ENCODE data around the gene METAP2. TPM values are rescaled to one million over a fixed set of nuclear protein-coding genes. Genes with fewer than 3 reads are reported as not detected.

The METAP2 gene
- total and polyA plus RNA-seq, 11 donors = 50.9 to 69.8 (median 55.8) TPM

DNA sequence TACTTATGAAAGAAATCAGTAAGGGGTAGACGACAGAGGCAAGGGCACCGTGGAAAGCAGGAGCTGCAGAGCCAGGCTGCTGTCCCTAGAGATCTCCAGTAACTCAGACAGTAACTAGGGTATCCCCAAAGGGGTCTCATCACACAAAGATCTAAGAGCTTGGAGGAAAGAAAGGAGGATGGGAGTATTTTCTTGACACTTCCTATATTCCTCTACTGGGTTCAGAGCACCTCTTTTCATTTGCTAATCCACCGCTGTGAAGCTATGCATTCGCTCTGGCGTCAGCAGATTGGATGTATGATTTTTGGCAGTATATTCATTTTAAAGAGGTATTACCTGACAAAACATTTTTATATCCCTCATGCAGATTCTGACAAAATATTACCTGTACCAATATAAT is 64.7 kb downstream of the METAP2 start:
- peaks cover 0 to 2% (median 0%) of the 10 kb centered on the region in 12 donors for H3K4me1 ChIP-seq
- intact Hi-C loops (cut with DNase I) = loop anchor here in 8 of 10 donors (5.0 to 10.0 kb wide), 5 partner anchors 184 to 204 kb away; no protein-coding TSS in a partner anchor
- H3K9me3 ChIP-seq = no peaks in the 10 kb centered on the region
- no peak for DNase-seq
- no peak for ATAC-seq
- WGBS, 4 donors = 45 to 61% (median 59%) methylated on average over 5 of the region's 5 CpGs
- H3K4me3 ChIP-seq = no peak overlapping the region
- no peaks in the 10 kb centered on the region for H3K27me3 ChIP-seq
- no peaks in the 10 kb centered on the region for H3K36me3 ChIP-seq
- no peak for TF ChIP-seq POLR2A (IDR thresholded peaks at IDR 0.05)
- TF ChIP-seq, protein P1, sequence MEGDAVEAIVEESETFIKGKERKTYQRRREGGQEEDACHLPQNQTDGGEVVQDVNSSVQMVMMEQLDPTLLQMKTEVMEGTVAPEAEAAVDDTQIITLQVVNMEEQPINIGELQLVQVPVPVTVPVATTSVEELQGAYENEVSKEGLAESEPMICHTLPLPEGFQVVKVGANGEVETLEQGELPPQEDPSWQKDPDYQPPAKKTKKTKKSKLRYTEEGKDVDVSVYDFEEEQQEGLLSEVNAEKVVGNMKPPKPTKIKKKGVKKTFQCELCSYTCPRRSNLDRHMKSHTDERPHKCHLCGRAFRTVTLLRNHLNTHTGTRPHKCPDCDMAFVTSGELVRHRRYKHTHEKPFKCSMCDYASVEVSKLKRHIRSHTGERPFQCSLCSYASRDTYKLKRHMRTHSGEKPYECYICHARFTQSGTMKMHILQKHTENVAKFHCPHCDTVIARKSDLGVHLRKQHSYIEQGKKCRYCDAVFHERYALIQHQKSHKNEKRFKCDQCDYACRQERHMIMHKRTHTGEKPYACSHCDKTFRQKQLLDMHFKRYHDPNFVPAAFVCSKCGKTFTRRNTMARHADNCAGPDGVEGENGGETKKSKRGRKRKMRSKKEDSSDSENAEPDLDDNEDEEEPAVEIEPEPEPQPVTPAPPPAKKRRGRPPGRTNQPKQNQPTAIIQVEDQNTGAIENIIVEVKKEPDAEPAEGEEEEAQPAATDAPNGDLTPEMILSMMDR (IDR thresholded peaks at IDR 0.05) = no peak
- H3K27ac ChIP-seq = no peak overlapping the region

DNA sequence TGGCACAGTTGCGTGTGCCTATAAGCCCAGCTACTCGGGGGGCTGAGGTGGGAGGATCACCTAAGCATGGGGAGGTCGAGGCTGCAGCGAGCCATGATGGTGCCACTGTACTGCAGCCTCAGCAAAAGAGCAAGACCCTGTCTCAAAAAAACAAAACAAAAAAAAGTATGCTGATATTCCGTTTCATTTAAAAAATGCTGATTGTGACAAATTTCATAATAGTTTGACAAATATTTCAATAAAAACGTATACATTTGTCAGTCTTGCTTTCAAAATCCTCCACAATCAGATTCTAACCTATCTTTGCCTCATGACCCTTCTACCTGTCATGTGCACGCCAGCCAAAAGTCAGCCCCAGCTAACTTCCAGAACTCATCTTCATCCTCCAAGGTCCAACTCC is 67.5 kb downstream of the METAP2 start:
- Histone ChIP-seq H3K9me3 (no peaks in the 10 kb centered on the region), H3K4me1 (no peaks in the 10 kb centered on the region), H3K27ac (no peak overlapping the region), H3K4me3 (no peak overlapping the region), H3K36me3 (no peaks in the 10 kb centered on the region), H3K27me3 (peaks cover 0 to 12% (median 0%) of the 10 kb centered on the region in 9 donors)
- WGBS, 4 donors = 86 to 90% (median 89%) methylated on average over 7 of the region's 7 CpGs
- TF ChIP-seq, protein P1 (IDR thresholded peaks at IDR 0.05) = no peak
- no peak for TF ChIP-seq POLR2A (IDR thresholded peaks at IDR 0.05)
- intact Hi-C loops (cut with DNase I) = no loop called here
- DNase-seq (no peak), ATAC-seq (no peak)

DNA sequence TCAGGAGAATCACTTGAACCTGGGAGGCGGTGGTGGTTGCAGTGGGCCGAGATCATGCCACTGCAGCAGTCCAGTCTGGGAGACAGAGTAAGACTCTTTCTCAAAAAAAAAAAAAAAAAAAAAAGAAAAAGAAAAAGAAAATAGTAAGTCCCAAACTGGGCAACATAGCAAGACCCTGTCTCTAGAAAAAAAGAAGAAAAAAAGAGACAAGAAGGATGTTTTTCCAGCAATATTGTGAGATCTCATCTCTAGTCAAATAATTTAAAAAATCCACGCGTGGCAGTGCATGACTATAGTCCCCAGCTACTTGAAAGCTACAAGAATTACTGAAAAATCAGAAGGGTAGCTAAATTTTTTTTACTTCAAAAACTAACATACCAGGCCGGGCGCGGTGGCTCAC is 69.4 kb downstream of the METAP2 start:
- TF ChIP-seq POLR2A (IDR thresholded peaks at IDR 0.05) = no peak
- TF ChIP-seq, protein P1 (IDR thresholded peaks at IDR 0.05) = no peak
- intact Hi-C loops (cut with DNase I) = no loop called here
- no peak for DNase-seq
- Histone ChIP-seq H3K27me3 (peaks cover 0 to 31% (median 0%) of the 10 kb centered on the region in 9 donors), H3K27ac (no peak overlapping the region), H3K36me3 (no peaks in the 10 kb centered on the region), H3K9me3 (no peaks in the 10 kb centered on the region), H3K4me1 (peaks cover 0 to 7% (median 1%) of the 10 kb centered on the region in 12 donors), H3K4me3 (no peak overlapping the region)
- 96 to 97% (median 97%) methylated on average over 7 of the region's 7 CpGs for WGBS, 4 donors
- ATAC-seq = no peak

DNA sequence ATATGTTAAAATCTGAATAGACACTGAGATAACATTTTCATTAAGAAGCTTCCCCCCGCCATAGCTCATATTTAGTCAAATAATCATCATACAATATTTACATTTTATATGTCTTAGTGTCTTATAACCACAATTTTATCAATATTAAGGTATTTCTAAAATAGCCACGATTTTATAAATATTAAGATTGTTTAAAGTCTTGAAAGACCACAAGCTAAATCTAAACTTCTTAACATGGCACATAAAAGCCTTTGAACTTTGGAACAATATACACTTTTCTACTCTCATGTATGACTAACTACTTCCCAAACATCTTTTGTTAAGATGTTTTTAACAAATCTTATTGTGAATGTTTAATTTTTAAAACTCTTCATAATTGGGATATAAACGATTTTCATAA is 70.8 kb downstream of the METAP2 start:
- peaks cover 0 to 15% (median 5%) of the 10 kb centered on the region in 12 donors for H3K4me1 ChIP-seq
- H3K9me3 ChIP-seq = peaks cover 0 to 9% (median 2%) of the 10 kb centered on the region in 12 donors
- no peak overlapping the region for H3K4me3 ChIP-seq
- intact Hi-C loops (cut with DNase I) = no loop called here
- no peaks in the 10 kb centered on the region for H3K36me3 ChIP-seq
- TF ChIP-seq POLR2A (IDR thresholded peaks at IDR 0.05) = no peak
- TF ChIP-seq, protein P1 (IDR thresholded peaks at IDR 0.05) = no peak
- H3K27me3 ChIP-seq = peaks cover 0 to 45% (median 3%) of the 10 kb centered on the region in 9 donors
- 57 to 64% (median 60%) methylated on average over 3 of the region's 3 CpGs for WGBS, 4 donors
- DNase-seq = no peak
- no peak overlapping the region for H3K27ac ChIP-seq
- no peak for ATAC-seq
